Breast epithelium (tissue), 3 donors: Measurements from ENCODE around the gene ADH7.

Experiments used
- POLR2A ChIP-seq: fragments of 450-650 bp; IDR thresholded peaks from one replicate; pipeline ENCODE4 v1.6.1; 2016; ENCODE audit warnings: antibody characterized with exemption, mild to moderate bottlenecking, moderate library complexity
- POLR2AphosphoS5 ChIP-seq, 3 donors: sonication (generic); formaldehyde crosslinking; IDR thresholded peaks; one replicate each; pipeline ENCODE4 v1.6.1; 2017; ENCODE audit warnings: antibody characterized with exemption in 3 of 3
- TF ChIP-seq, protein P1 (sequence below), 3 donors: fragments of 450-650 bp; IDR thresholded peaks; one replicate each; pipeline ENCODE4 v1.5.1; 2016 to 2017; ENCODE audit warnings: antibody characterized with exemption in 3 of 3, mild to moderate bottlenecking in 3 of 3, moderate library complexity in 3 of 3

DNA sequence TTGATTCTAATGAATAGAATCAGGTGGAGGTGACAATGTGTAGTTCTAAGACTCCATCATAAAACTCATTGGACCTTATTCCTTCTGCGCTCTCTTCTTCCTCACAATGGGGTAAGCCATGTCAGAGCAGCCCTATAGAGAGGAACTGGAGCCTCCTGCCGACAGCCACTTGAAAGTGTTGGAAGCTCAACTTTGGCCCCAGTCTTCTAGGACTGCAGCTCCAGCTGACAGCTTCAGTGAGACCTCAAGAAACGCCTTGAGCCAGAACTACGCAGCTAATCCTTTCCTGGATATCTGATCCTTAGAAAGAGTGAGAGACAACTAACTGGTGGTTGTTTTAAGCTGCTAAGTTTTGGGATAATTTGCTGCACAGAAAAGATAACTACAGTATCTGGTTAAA is 22.1 kb upstream of the ADH7 start:
- TF ChIP-seq POLR2A, result no peak
- TF ChIP-seq, protein P1, sequence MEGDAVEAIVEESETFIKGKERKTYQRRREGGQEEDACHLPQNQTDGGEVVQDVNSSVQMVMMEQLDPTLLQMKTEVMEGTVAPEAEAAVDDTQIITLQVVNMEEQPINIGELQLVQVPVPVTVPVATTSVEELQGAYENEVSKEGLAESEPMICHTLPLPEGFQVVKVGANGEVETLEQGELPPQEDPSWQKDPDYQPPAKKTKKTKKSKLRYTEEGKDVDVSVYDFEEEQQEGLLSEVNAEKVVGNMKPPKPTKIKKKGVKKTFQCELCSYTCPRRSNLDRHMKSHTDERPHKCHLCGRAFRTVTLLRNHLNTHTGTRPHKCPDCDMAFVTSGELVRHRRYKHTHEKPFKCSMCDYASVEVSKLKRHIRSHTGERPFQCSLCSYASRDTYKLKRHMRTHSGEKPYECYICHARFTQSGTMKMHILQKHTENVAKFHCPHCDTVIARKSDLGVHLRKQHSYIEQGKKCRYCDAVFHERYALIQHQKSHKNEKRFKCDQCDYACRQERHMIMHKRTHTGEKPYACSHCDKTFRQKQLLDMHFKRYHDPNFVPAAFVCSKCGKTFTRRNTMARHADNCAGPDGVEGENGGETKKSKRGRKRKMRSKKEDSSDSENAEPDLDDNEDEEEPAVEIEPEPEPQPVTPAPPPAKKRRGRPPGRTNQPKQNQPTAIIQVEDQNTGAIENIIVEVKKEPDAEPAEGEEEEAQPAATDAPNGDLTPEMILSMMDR (IDR thresholded peaks at IDR 0.05), result no peak
- no peak for TF ChIP-seq POLR2AphosphoS5 (IDR thresholded peaks at IDR 0.05)
